ENCODE data around the gene ARHGAP25. TPM values are rescaled to one million over a fixed set of nuclear protein-coding genes. Genes with fewer than 3 reads are reported as not detected.

Gene ARHGAP25
- total and polyA plus RNA-seq, 12 donors: 2.6 to 17.3 (median 5.2) TPM

DNA sequence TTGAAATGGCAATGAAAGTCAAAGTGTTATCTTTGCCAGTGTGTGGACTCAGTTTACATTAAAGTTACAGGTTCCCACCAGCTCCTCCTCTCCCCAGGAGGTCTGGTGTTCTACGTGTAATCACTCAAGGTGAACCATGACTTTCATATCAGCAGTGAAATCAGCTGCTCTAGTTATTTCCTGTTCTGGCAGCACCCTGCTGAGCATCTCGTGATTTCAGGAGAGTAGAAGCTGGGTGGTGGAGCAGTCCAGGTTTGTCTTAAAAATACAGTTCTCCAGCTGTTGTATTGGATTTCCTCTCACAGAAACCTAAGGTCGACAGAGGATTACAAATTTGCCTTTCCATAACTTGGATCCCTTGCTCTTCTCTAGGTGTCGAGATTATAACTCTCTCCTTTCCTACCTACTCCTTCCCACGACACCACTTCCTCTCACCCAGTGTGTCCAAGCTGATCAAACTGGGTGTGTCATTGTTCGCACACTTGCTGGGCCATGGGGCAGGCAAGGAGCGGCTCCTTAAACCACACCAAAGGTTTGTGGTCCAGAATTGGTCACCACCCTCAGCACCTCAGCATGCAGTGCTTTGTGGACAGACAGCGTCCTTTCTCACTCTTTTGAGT, 13.0 kb upstream of the ARHGAP25 start:
- peaks cover 0 to 6% (median 0%) of the 10 kb centered on the region in 7 donors for H3K27me3 ChIP-seq
- intact Hi-C loops (cut with DNase I): no loop called here
- DNase-seq (no peak), ATAC-seq (no peak)
- no peaks in the 10 kb centered on the region for H3K9me3 ChIP-seq
- H3K4me1 ChIP-seq: peaks cover 0 to 22% (median 0%) of the 10 kb centered on the region in 9 donors
- no peaks in the 10 kb centered on the region for H3K36me3 ChIP-seq
- WGBS, 2 donors: 69 to 77% methylated on average over 8 of the region's 8 CpGs
- peak overlapping the region in 1 of 10 donors; percentile 22 for H3K27ac ChIP-seq
- H3K4me3 ChIP-seq: no peak overlapping the region
- TF ChIP-seq, protein P1, sequence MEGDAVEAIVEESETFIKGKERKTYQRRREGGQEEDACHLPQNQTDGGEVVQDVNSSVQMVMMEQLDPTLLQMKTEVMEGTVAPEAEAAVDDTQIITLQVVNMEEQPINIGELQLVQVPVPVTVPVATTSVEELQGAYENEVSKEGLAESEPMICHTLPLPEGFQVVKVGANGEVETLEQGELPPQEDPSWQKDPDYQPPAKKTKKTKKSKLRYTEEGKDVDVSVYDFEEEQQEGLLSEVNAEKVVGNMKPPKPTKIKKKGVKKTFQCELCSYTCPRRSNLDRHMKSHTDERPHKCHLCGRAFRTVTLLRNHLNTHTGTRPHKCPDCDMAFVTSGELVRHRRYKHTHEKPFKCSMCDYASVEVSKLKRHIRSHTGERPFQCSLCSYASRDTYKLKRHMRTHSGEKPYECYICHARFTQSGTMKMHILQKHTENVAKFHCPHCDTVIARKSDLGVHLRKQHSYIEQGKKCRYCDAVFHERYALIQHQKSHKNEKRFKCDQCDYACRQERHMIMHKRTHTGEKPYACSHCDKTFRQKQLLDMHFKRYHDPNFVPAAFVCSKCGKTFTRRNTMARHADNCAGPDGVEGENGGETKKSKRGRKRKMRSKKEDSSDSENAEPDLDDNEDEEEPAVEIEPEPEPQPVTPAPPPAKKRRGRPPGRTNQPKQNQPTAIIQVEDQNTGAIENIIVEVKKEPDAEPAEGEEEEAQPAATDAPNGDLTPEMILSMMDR (IDR thresholded peaks at IDR 0.05): no peak

DNA sequence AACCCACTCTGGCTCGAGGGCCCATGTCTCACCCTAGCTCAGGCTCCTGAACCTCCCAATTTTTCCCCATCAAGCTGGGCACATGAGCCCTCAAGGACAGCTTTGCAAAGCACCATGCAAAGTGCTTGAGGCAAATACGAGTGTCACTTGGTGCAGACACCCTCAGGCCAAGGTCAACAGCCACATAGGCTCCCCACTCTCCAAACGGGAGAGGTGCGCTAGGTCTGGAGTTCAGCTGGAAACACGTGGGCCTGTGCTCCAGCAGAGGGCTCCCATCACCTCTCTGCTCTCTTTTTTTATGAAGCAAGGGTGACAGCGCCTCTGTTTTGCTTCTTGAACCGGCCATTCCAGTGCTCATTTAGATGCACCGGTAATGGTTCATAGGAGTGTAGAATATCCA, 11.9 kb upstream of the ARHGAP25 start:
- Histone ChIP-seq H3K27me3 (peaks cover 0 to 8% (median 0%) of the 10 kb centered on the region in 7 donors), H3K4me1 (peaks cover 0 to 28% (median 0%) of the 10 kb centered on the region in 9 donors), H3K27ac (no peak overlapping the region), H3K4me3 (no peak overlapping the region), H3K36me3 (no peaks in the 10 kb centered on the region), H3K9me3 (no peaks in the 10 kb centered on the region)
- DNase-seq (no peak), ATAC-seq (no peak)
- 77 to 78% methylated on average over 8 of the region's 8 CpGs for WGBS, 2 donors
- intact Hi-C loops (cut with DNase I): no loop called here
- TF ChIP-seq, protein P1 (IDR thresholded peaks at IDR 0.05): no peak

DNA sequence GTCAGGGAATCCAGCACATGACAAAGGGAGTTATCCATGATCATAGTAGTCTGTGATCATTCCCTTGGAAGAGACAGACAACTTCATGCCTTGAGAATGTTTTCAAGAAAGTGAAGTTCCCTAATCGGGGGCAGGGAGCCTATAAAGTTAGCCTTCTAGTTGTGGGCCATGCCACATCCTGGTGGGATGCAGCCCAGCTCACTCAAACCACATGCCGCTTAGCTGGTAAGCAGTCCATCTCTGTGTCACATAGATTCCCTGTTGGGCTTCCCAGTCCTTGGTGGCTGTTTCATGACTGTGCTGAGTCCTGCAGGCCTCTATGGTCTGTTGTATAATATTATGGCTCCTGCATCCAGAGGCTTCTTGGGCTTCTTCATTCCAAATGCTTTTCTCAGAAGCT, 11.4 kb upstream of the ARHGAP25 start:
- H3K27me3 ChIP-seq: peaks cover 0 to 8% (median 0%) of the 10 kb centered on the region in 7 donors
- TF ChIP-seq, protein P1 (IDR thresholded peaks at IDR 0.05): no peak
- intact Hi-C loops (cut with DNase I): no loop called here
- ATAC-seq: no peak
- no peak overlapping the region for H3K27ac ChIP-seq
- 90 to 94% methylated on average over 2 of the region's 2 CpGs for WGBS, 2 donors
- no peaks in the 10 kb centered on the region for H3K9me3 ChIP-seq
- H3K4me3 ChIP-seq: no peak overlapping the region
- H3K36me3 ChIP-seq: no peaks in the 10 kb centered on the region
- H3K4me1 ChIP-seq: peaks cover 0 to 30% (median 0%) of the 10 kb centered on the region in 9 donors
- DNase-seq: no peak

DNA sequence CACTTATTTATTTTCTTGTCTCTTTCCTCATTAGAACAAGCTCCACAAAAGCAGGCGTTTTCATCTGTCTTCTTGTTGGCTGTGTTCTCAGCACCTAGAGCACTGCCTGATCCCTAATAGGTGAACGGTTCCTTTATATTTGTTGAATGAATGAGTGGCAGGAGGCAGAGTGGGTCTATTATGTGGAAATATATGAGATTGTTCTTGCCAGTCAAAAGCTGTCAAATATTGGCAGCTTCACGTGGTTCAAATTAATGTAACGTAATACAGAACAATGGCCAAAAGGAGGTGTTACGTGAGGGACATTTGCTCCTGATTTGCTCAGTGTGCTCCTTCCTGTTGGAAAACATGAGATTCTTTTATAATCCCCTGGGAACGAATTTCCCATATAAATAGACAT, 8.5 kb upstream of the ARHGAP25 start:
- H3K27ac ChIP-seq: no peak overlapping the region
- WGBS, 2 donors: 58 to 66% methylated on average over 6 of the region's 6 CpGs
- H3K27me3 ChIP-seq: peaks cover 0 to 8% (median 0%) of the 10 kb centered on the region in 7 donors
- no peaks in the 10 kb centered on the region for H3K36me3 ChIP-seq
- H3K4me3 ChIP-seq: no peak overlapping the region
- intact Hi-C loops (cut with DNase I): no loop called here
- peaks cover 0 to 20% (median 0%) of the 10 kb centered on the region in 9 donors for H3K4me1 ChIP-seq
- TF ChIP-seq, protein P1 (IDR thresholded peaks at IDR 0.05): no peak
- ATAC-seq (no peak), DNase-seq (no peak)
- no peaks in the 10 kb centered on the region for H3K9me3 ChIP-seq
